Activated T-cell treated with anti-CD3 and anti-CD28 coated beads, Interleukin-2, amount 50 U/mL, for 24 hours (primary cell): ENCODE results near the gene ZNF236.

Source experiments
- DNase-seq: peaks from one replicate; pipeline ENCODE4 v3.0.0-alpha.2; 2020
- H3K27ac Mint-ChIP-seq: 2 replicates; pipeline ENCODE4 v1.8.0; 2020; ENCODE audit warnings: mild to moderate bottlenecking, mixed read lengths
- H3K27me3 Mint-ChIP-seq: 2 replicates; pipeline ENCODE4 v1.8.0; 2020; ENCODE audit warnings: mixed read lengths
- H3K36me3 Mint-ChIP-seq: 2 replicates; pipeline ENCODE4 v1.8.0; 2020; ENCODE audit warnings: low read depth, mixed read lengths
- H3K4me1 Mint-ChIP-seq: 2 replicates; pipeline ENCODE4 v1.8.0; 2020; ENCODE audit warnings: low read depth, mixed read lengths
- H3K4me3 Mint-ChIP-seq: 2 replicates; pipeline ENCODE4 v1.8.0; 2020; ENCODE audit warnings: mild to moderate bottlenecking, moderate library complexity, mixed read lengths
- H3K9me3 Mint-ChIP-seq: 2 replicates; pipeline ENCODE4 v1.8.0; 2020; ENCODE audit warnings: mixed read lengths

ZNF236 gene

DNA sequence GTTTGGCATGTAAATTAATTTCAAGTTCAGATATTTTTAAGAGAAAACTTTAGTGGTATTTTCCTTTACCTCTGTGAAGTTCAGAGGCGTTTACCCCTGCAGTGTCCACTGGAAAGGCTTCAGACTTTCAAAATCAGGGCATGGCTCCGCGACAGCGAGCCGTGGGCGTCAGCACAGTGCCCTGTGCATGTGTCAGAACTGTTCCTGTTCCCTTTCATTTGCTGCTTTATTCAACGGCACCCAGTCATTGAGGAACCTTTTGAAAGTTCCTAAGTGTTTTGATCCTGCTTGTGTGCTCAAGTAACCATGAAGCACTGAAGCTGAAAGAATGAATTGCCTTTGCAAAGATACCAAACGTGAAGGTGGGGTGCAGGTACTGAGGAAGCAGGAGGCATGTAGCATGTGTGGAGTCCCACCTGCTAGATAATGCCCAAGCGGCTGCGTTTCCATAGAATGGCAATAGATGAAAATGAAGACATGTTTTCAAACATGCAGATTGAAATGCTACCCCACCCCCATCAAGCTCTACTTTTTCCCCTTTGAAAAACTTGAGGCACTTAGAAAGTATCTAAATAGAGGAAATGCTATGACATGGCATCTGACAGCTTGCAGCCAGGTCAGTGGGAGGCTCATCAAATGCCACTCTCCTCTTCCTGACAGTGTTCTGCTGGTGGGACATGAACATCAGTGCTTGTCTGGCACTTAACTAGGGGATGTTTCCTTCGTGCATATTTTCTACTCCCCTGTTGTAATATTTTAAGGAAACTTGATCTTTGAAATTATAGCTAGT lies 148.6 kb downstream of the ZNF236 start:
- peaks cover 27% of the 10 kb centered on the region for H3K36me3 Mint-ChIP-seq
- no peaks in the 10 kb centered on the region for H3K9me3 Mint-ChIP-seq
- H3K27ac Mint-ChIP-seq, result no peak overlapping the region
- H3K27me3 Mint-ChIP-seq, result no peaks in the 10 kb centered on the region
- no peak overlapping the region for H3K4me3 Mint-ChIP-seq
- DNase-seq, result no peak
- peaks cover 8% of the 10 kb centered on the region for H3K4me1 Mint-ChIP-seq

DNA sequence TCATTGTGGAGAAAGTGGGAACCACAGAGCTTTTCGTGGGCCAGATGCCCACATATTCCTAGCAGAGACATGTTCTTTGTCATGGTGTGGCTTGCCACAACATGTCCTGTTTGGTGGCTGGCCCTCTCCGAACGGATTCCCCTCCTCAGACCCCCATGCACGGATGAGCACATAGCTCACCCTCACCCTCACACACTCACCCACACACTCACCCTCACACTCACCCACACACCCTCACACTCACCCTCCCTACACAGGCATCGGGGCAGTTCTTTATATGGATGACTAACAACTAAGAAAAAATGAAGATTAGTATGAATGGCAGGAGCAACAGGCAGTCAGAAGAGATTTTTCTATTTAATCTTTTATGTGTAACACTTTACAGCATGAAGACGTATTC lies 149.9 kb downstream of the ZNF236 start:
- peaks cover 27% of the 10 kb centered on the region for H3K36me3 Mint-ChIP-seq
- H3K27me3 Mint-ChIP-seq, result no peaks in the 10 kb centered on the region
- peaks cover 8% of the 10 kb centered on the region for H3K4me1 Mint-ChIP-seq
- no peak for DNase-seq
- H3K4me3 Mint-ChIP-seq, result no peak overlapping the region
- H3K27ac Mint-ChIP-seq, result no peak overlapping the region
- H3K9me3 Mint-ChIP-seq, result no peaks in the 10 kb centered on the region

DNA sequence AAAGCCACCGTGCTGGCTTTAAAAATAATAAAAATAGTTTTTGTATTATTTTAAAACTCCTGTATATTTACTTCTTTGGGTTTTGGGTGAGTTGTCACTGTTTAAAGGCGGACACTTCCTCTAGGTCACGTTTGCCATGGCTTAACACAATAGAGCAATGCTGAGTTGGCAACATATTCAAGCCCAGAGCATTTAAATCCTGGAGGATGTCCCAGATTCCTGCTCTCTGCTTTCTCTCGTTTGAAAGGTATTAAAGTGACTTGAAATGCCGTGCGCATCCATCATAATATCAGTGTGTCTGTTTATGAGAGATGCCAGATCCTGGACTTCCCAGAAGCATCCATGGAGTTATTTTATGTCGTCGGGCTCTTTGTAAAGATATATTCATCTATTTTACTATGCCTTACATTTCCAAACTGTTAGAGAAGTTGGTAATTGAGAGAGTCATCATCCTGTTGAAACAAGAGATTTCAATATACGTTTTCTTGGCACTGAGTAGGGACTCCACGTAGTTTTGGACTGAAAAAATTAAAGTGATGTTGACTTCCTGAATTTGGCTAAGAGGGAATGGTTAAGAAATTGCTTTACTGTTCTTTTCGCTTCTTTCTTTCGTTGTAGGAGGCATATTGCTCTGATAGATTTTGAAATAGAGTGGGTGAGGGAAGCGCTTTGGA lies 150.6 kb downstream of the ZNF236 start:
- Mint-ChIP-seq H3K27me3 (no peaks in the 10 kb centered on the region), H3K27ac (no peak overlapping the region), H3K9me3 (no peaks in the 10 kb centered on the region)

DNA sequence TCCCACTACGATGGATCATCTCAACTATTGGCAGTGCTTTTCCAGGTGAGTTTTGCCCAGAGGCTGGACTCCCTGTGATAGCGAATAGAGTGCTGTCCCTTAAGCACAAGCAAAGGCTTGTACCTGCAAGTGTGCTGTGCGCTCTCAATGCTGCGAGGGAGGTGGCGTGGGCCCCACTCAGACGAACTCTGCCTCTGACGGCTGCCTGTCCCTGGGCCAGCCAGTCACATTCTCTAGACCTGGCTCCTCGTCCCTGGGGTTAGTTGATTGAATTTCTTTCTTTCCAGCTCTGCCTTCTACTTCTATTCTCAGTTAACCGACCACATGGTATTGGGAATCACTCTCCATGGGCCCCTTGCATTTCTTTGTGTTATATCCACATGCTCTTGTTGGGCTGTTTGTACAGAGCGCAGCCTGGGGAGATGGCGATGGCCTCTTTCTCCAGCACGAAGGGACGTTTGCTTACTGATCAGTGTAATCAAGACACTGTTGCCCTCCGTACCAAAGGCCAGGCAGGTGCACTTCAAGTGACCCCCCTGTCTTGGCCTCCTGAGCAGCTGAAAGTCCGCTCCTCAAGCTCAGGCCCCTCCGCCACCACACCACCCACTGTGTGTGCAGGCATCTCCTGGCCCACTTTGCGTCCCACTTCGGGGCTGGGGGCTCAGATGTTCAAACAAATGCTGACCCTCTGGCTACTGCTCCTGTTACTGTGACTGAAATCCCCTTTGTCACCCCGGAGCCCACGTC lies 151.3 kb downstream of the ZNF236 start:
- DNase-seq, result no peak
- Mint-ChIP-seq H3K4me3 (no peak overlapping the region), H3K27ac (no peak overlapping the region), H3K9me3 (no peaks in the 10 kb centered on the region), H3K4me1 (peaks cover 8% of the 10 kb centered on the region), H3K27me3 (no peaks in the 10 kb centered on the region), H3K36me3 (peaks cover 27% of the 10 kb centered on the region)

More for the DNA sequence above, 150.6 kb downstream of the ZNF236 start:
- H3K36me3 Mint-ChIP-seq, result peaks cover 27% of the 10 kb centered on the region
- DNase-seq, result no peak
- peaks cover 8% of the 10 kb centered on the region for H3K4me1 Mint-ChIP-seq
- H3K4me3 Mint-ChIP-seq, result no peak overlapping the region

DNA sequence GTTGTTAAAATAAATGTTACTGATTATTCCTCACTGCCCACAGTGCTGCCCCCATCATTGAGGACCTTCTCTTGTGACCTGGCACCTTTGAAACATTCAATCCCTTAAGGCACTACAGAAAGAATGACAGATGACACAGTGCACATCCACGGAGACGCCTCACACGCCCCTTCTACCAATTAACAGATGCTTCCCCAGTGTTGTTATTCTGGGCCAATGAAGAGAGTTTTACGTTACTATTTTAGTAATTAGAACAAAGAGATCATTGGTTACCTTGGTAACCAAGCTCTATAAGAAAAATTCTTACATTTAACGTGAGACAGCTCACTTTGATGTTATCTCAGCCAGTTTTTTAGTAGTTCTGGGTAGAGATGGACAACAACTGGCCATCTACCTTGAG lies 152.0 kb downstream of the ZNF236 start:
- H3K27ac Mint-ChIP-seq, result no peak overlapping the region
- H3K36me3 Mint-ChIP-seq, result peaks cover 29% of the 10 kb centered on the region
- DNase-seq, result no peak
- no peak overlapping the region for H3K4me3 Mint-ChIP-seq
- no peaks in the 10 kb centered on the region for H3K9me3 Mint-ChIP-seq
- H3K4me1 Mint-ChIP-seq, result peaks cover 8% of the 10 kb centered on the region
- H3K27me3 Mint-ChIP-seq, result no peaks in the 10 kb centered on the region

DNA sequence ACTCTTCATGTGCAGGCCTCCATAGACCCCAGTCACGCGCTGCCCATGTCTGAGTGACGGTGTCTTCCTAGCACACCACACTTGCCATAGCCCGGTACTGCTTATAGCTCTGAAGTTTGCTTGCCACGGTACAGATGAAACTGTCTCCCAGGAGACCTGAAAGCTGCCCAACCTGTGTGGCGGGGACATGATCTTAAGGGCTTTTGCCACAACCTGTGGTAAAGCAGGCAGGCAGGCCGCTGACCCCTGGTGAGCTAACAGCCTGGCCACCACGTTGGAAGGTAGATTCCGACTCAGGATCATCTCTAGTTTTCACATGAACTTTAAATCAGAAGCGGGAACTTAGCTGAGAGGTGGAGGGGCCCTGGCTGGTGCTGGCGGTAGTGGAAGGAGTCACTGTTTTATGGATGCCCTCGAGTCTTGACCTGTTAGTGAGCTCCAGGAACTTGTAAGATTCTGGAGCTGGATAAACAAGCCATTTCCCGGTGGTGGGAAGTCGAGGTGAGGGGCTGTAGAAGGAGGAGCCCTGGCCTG lies 153.3 kb downstream of the ZNF236 start:
- peaks cover 8% of the 10 kb centered on the region for H3K4me1 Mint-ChIP-seq

DNA sequence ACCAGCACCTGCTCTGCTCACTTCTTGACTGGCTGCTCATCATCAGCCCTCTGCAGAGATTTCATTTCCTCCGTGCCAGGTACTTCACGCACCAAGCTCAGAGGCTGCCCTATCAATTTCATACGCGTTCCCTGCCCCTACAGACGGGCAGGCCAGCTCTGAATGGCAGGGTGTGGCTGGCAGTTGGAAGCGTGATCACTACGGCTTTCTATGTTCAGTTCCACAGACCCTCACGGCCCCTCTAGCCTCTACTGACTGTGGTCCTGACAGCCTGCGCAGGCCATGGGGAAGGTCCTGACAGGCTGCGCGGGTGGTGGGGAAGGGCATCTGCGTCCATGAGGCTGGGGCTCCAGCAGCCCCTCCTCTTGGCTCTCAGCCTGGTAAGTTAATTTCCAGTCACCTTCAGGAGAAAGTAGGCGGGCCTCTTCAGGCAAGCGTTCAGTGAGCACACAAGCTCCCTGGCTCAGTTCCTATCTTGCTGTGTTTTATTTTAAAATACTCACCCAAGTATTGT lies 154.8 kb downstream of the ZNF236 start:
- no peaks in the 10 kb centered on the region for H3K27me3 Mint-ChIP-seq

More for the DNA sequence above, 153.3 kb downstream of the ZNF236 start:
- no peak overlapping the region for H3K4me3 Mint-ChIP-seq
- H3K27me3 Mint-ChIP-seq, result no peaks in the 10 kb centered on the region
- DNase-seq, result no peak
- peaks cover 30% of the 10 kb centered on the region for H3K36me3 Mint-ChIP-seq
- no peak overlapping the region for H3K27ac Mint-ChIP-seq
- no peaks in the 10 kb centered on the region for H3K9me3 Mint-ChIP-seq

DNA sequence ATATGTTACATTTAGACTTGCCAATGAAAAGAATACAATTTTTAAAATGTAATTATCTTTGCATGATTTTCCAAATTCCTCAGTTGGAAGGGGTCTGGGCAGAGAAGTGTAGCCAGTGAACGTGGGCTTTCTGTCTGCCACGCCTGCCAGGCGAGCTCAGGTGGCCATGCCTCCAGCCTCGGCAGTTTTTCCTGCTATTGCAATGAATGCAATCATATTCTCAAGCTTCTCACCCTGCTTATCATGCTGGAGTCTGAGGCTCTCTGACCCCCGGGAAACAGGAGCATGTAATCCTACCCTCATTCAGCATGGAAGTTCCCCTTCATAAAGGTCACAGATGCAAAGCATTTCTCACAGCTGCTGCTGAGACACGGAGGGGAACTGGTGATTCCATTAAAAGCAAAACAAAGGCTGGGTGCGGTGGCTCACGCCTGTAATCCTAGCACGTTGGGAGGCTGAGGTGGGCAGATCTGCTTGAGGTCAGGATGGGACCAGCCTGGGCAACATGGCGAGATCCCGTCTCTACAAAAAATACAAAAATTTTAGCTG lies 155.4 kb downstream of the ZNF236 start:
- Mint-ChIP-seq H3K27ac (no peak overlapping the region), H3K27me3 (no peaks in the 10 kb centered on the region), H3K36me3 (peaks cover 26% of the 10 kb centered on the region), H3K4me3 (no peak overlapping the region), H3K9me3 (no peaks in the 10 kb centered on the region), H3K4me1 (no peaks in the 10 kb centered on the region)
- no peak for DNase-seq

More for the DNA sequence above, 154.8 kb downstream of the ZNF236 start:
- no peak overlapping the region for H3K4me3 Mint-ChIP-seq
- no peak overlapping the region for H3K27ac Mint-ChIP-seq
- no peaks in the 10 kb centered on the region for H3K4me1 Mint-ChIP-seq
- no peaks in the 10 kb centered on the region for H3K9me3 Mint-ChIP-seq
- H3K36me3 Mint-ChIP-seq, result peaks cover 26% of the 10 kb centered on the region
- no peak for DNase-seq

DNA sequence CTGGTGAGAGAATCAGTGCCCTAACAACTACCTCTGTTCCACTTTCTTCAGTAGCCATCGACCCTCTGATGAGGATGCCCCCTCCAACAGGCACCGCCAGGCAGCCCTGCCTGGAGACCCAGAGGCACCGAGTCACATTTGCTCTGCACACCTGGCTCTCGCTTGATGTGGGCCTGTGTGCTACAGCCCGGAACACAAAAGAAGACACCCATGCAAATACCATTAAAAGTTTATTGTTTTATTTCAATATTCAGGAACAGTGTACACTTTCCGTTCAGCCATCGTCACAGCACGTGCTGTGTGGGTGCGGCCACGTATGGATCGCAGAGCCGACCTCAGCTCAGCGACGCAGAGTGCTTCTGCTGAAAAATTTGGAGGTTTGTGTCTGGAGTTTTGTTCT lies 156.3 kb downstream of the ZNF236 start:
- Mint-ChIP-seq H3K27me3 (no peaks in the 10 kb centered on the region), H3K36me3 (peaks cover 21% of the 10 kb centered on the region), H3K9me3 (no peaks in the 10 kb centered on the region), H3K27ac (no peak overlapping the region), H3K4me1 (peaks cover 8% of the 10 kb centered on the region), H3K4me3 (no peak overlapping the region)
- DNase-seq, result no peak

DNA sequence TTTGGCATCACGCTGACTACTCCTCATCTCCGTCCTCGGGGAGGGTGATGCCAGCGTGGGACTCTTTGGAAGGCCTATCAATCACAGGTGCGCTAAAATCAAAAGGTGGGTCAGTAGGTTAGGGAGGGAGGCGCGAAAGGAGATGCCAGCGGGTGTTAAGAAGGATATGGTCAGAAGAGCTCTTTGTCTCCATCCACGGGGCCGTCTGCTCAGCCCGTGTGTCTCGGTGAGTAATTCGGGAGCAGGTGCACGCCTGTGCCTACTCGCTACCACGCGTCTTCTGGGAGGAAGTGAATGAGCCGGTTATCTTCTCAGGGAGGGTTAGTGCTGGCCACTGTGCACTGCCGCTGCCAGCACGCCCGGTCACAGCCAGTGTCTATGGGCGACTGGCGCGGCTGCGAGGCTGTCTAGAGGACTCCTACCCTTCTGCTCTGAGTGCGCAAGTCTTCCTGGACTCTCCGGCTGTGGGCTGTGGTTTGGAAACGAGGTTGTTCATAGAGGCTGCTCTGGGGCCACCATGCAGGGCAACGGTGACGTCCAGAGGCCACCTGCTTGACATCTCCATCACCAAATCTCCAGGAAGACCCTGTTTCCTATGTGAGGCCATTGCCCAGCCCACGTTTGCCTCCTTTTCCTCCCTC lies 156.9 kb downstream of the ZNF236 start:
- H3K36me3 Mint-ChIP-seq, result peaks cover 16% of the 10 kb centered on the region
- H3K4me1 Mint-ChIP-seq, result peaks cover 8% of the 10 kb centered on the region
- no peaks in the 10 kb centered on the region for H3K9me3 Mint-ChIP-seq
- no peaks in the 10 kb centered on the region for H3K27me3 Mint-ChIP-seq
- no peak overlapping the region for H3K27ac Mint-ChIP-seq
- no peak overlapping the region for H3K4me3 Mint-ChIP-seq
- DNase-seq, result no peak

DNA sequence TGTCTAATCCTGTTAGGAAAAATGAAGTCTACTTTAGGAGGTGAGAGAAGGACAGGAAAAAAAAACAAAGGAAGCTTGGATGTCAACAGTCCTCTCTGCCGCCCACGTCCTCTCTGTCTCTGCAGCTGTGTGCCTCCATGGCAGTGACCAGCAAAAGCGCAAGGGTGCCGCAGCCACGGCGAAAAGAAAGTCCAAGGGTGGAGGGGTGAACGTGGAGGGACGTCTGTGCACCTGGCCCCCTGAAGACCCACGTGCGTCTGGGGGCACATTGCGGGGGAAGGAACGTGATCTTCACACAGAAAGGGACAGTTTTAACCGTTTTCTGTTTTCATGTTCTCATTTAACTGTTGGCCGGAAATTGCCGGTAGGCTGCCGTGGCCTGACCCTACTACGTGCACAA lies 157.5 kb downstream of the ZNF236 start:
- Mint-ChIP-seq H3K36me3 (peaks cover 13% of the 10 kb centered on the region), H3K27me3 (no peaks in the 10 kb centered on the region), H3K4me1 (peaks cover 8% of the 10 kb centered on the region), H3K27ac (no peak overlapping the region), H3K4me3 (no peak overlapping the region), H3K9me3 (no peaks in the 10 kb centered on the region)
- no peak for DNase-seq

DNA sequence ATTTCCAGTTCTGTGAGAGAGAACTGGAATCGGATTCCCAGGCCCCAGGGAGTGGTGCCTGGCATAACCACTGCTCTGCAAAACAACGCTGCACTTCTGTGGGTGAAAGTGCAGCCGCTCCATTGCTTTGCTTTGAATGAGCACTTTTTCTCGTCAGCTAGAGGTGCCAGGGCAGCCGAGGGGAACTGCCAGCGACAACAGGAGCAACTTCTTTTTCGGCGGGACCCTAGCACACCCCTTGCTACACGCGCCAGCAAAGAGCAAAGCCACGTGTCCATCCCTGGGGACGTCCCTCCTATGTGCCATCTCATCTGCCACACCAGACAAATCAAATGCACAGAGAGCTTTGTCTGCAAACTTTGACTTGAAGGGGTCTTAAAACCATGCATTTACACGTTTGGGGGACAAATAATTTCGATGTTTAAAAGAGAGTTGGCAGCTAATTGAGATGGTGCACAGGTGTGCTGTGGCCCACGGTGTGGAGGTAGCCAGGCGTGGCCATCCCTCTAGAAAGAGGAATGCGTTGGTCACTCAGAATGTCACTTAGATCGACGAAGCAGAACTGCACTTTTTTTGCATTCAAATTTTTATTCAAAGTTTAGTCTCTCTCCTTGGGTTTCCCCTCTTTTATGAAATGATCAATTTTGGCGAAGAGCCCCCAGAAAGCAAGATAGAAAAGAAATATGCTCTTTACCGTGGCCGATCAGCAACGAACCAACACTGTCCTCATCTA lies 158.5 kb downstream of the ZNF236 start:
- H3K9me3 Mint-ChIP-seq, result no peaks in the 10 kb centered on the region
- H3K27ac Mint-ChIP-seq, result no peak overlapping the region
- H3K4me1 Mint-ChIP-seq, result peaks cover 8% of the 10 kb centered on the region
- H3K27me3 Mint-ChIP-seq, result no peaks in the 10 kb centered on the region
- peaks cover 13% of the 10 kb centered on the region for H3K36me3 Mint-ChIP-seq
- no peak overlapping the region for H3K4me3 Mint-ChIP-seq
- no peak for DNase-seq

DNA sequence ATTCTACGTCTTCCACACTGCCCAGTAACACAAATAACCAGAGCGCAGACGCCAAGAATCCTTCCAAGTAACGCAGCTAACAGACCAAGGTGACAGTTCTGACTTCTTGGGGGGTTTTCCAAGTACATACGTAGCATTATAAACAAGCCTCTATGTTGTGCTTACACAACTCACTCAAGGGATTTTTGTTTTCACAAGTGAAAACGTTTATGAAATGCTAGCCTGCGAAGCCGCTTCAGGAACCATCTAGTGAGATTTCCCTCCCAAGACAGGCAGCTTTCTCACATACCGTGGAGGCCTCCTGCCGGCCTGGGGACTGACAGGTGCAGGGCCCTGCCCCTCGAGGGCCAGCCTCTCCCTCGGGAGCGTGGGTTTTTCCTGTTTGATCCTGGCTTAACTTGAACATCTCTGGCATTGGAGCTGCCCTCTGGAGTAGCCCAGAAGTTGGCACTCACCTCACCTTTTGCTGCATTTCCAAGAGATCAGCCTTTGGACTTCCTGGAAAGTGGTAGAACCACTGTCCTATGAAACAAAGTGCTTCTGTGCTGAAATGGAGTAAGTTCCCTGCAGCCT lies 159.1 kb downstream of the ZNF236 start:
- DNase-seq, result no peak
- Mint-ChIP-seq H3K27ac (no peak overlapping the region), H3K36me3 (peaks cover 13% of the 10 kb centered on the region), H3K4me1 (peaks cover 8% of the 10 kb centered on the region), H3K4me3 (no peak overlapping the region), H3K27me3 (no peaks in the 10 kb centered on the region), H3K9me3 (no peaks in the 10 kb centered on the region)
